H4 (cell line): Measurements from ENCODE around the gene SLC39A7. TPM values are rescaled to one million over a fixed set of nuclear protein-coding genes. Genes with fewer than 3 reads are reported as not detected.

Experiments used
- DNase-seq: peaks from one replicate; pipeline ENCODE4 v3.0.0-alpha.2; 2015; ENCODE audit warnings: low spot score
- total RNA-seq: library from RNA; depleted of rRNA; stranded (reverse); fragments of >200 nt; shearing (Covaris generic); gene quantifications from 2 replicates; pipeline ENCODE4 v1.2.3, GENCODE V29; 2014; rRNA removed

The SLC39A7 gene
- 64.8 and 69.5 TPM in 2 replicates for total RNA-seq

GRCh38 chr6:33200219-33201146, at the start of gene SLC39A7, which contains the start of gene RXRB:
TSS of gene SLC39A7 (plus strand) at chr6:33200867. CDS start at chr6:33201246, 379 bp downstream.
TSS of gene RXRB (minus strand) at chr6:33200665. CDS start at chr6:33200476, 189 bp downstream.
- DNase-seq: peak; percentile 99

GRCh38 chr6:33151050-33151449, 49.6 kb upstream of the SLC39A7 start:
- DNase-seq: no peak

- no peak for DNase-seq
These were observed 46.3 kb upstream of the SLC39A7 start for GRCh38 chr6:33154349-33154748.

GRCh38 chr6:33156561-33156960, 44.1 kb upstream of the SLC39A7 start:
- DNase-seq: no peak

- DNase-seq: no peak
These were observed 43.7 kb upstream of the SLC39A7 start for GRCh38 chr6:33156964-33157363.

- no peak for DNase-seq
These were observed 40.6 kb upstream of the SLC39A7 start for GRCh38 chr6:33160096-33160495.

- DNase-seq: peak; percentile 95
These were observed 39.8 kb upstream of the SLC39A7 start for GRCh38 chr6:33160728-33161344.

- DNase-seq: peak; percentile 39
These were observed 39.0 kb upstream of the SLC39A7 start for GRCh38 chr6:33161354-33162331.

- no peak for DNase-seq
These were observed 37.1 kb upstream of the SLC39A7 start for GRCh38 chr6:33163540-33163939.

GRCh38 chr6:33164176-33164575, 36.5 kb upstream of the SLC39A7 start:
- no peak for DNase-seq

GRCh38 chr6:33164665-33165373, 35.8 kb upstream of the SLC39A7 start:
- DNase-seq: no peak

- no peak for DNase-seq
These were observed 34.9 kb upstream of the SLC39A7 start for GRCh38 chr6:33165581-33166258.

GRCh38 chr6:33166363-33166762, 34.3 kb upstream of the SLC39A7 start:
- DNase-seq: no peak

- DNase-seq: no peak
These were observed 33.9 kb upstream of the SLC39A7 start for GRCh38 chr6:33166811-33167210.

- no peak for DNase-seq
These were observed 33.0 kb upstream of the SLC39A7 start for GRCh38 chr6:33167374-33168283.

GRCh38 chr6:33168284-33168601, 32.4 kb upstream of the SLC39A7 start:
- DNase-seq: no peak

GRCh38 chr6:33168639-33169038, 32.0 kb upstream of the SLC39A7 start:
- DNase-seq: no peak

- DNase-seq: no peak
These were observed 31.1 kb upstream of the SLC39A7 start for GRCh38 chr6:33169291-33170175.
